Measurements from ENCODE around the gene ZNF80. TPM values are rescaled to one million over a fixed set of nuclear protein-coding genes. Genes with fewer than 3 reads are reported as not detected.

Gene ZNF80
- total RNA-seq, 3 donors from 2014 or later = 0.22 to 0.29 TPM; not detected in 1

- no peak for ATAC-seq
- Mint-ChIP-seq H3K9me3 (no peaks in the 10 kb centered on the region), H3K4me1 (ENCODE audit: low read depth) (peaks cover 65% of the 10 kb centered on the region), H3K4me3 (peak overlapping the region; percentile 26), H3K36me3 (ENCODE audit: insufficient read depth) (no peaks in the 10 kb centered on the region), H3K27me3 (ENCODE audit: low read depth) (no peaks in the 10 kb centered on the region)
- DNase-seq = no peak
These were observed 1.9 kb downstream of the ZNF80 start for GRCh38 chr3:114235431-114235830.

DNA sequence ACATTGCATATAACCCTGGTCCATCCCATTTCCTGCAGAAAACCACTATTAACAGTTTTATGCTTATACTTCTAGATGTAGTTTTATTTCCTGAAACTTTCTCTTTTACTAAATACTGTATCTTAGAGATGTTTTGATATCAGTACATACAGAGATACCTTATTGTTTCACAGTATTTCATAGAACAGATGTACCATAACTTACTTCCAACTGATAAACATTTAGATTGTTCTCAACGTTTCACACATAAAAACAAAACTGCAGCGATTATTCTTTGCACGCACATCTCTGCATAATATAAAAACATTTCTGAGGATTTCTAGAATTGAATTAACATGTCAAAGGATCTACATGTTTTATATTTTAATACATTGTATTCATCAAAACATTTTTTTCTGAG lies 2.6 kb downstream of the ZNF80 start:
- ATAC-seq (peak; percentile 24 to 45), DNase-seq (no peak)
- Mint-ChIP-seq H3K4me3 (peak overlapping the region; percentile 31), H3K4me1 (ENCODE audit: low read depth) (peaks cover 70% of the 10 kb centered on the region), H3K27me3 (ENCODE audit: low read depth) (no peaks in the 10 kb centered on the region), H3K36me3 (ENCODE audit: insufficient read depth) (no peaks in the 10 kb centered on the region), H3K9me3 (no peaks in the 10 kb centered on the region)

DNA sequence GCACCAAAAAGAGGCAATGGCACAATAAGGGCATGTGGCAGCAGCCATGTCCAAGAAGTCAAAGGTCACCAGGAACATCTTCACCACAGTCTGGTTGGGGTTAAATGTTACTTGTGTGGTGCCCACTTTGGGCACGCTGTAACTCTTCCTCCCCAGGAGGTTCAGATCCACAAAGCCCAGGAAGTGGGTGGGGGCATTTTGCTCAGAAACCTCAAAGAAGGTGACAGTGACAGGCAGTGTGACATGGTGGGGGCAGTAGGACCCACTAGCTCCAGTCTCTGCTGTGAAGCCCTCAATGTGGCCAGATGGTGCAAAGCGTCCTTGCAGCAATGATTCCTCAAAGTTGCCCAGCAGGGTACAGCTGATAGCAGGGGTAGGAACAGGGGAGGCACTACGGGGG lies 5.8 kb downstream of the ZNF80 start:
- H3K36me3 Mint-ChIP-seq (ENCODE audit: insufficient read depth) = peaks cover 7% of the 10 kb centered on the region
- peak; percentile 67 to 74 for ATAC-seq
- DNase-seq = peak; percentile 40
- H3K4me3 Mint-ChIP-seq = no peak overlapping the region
- no peaks in the 10 kb centered on the region for H3K9me3 Mint-ChIP-seq
- H3K4me1 Mint-ChIP-seq (ENCODE audit: low read depth) = peaks cover 86% of the 10 kb centered on the region
- H3K27me3 Mint-ChIP-seq (ENCODE audit: low read depth) = no peaks in the 10 kb centered on the region

- Mint-ChIP-seq H3K4me1 (ENCODE audit: low read depth) (peaks cover 81% of the 10 kb centered on the region), H3K4me3 (no peak overlapping the region), H3K36me3 (ENCODE audit: insufficient read depth) (peaks cover 23% of the 10 kb centered on the region), H3K9me3 (peaks cover 15% of the 10 kb centered on the region), H3K27me3 (ENCODE audit: low read depth) (no peaks in the 10 kb centered on the region)
- no peak for ATAC-seq
- no peak for DNase-seq
These were observed 10.3 kb downstream of the ZNF80 start for GRCh38 chr3:114227076-114227475.

DNA sequence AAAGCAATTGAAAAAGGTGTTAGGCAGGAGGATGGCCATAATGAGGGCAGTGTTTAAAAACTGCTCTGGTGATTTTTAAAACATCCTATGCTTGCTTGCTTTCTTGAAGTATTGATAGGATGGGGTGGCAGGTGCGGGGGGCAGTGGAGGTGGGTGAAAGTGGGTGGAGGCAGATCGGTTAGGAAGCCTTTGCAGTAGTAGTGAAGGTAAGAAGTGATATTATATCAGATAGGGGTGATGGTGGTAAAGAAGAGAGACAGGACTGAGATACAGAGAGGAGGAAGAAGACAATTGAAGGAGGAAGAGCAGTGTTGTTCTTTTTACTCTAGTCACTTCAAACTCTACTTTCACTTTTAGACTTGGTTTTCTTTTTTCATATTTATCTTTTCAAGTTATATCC lies 11.1 kb downstream of the ZNF80 start:
- no peak for DNase-seq
- Mint-ChIP-seq H3K4me3 (peak overlapping the region; percentile 57), H3K27me3 (ENCODE audit: low read depth) (no peaks in the 10 kb centered on the region), H3K36me3 (ENCODE audit: insufficient read depth) (peaks cover 23% of the 10 kb centered on the region), H3K9me3 (peaks cover 15% of the 10 kb centered on the region), H3K4me1 (ENCODE audit: low read depth) (peaks cover 73% of the 10 kb centered on the region)
- no peak for ATAC-seq

DNA sequence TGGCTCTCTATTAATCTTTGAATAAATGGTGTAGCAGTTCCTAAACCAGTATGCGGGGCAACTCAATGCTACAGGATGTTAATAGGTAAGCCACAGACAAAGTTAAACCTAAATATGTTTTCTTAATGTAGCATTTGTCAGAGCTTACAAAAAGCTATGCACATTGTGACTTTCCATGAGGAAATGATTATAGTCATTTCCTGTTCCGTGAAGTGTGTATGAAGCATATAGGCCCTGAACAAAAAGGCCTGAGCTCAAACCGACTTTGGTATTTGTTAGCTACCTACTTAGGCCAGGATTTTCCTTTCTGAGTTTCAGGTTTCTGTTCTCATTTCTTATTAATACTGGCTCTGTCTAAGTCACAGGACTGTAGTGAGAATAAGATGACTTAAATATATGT lies 14.2 kb downstream of the ZNF80 start:
- peaks cover 15% of the 10 kb centered on the region for H3K9me3 Mint-ChIP-seq
- DNase-seq (no peak), ATAC-seq (peak; percentile 67 to 76)
- peaks cover 21% of the 10 kb centered on the region for H3K36me3 Mint-ChIP-seq (ENCODE audit: insufficient read depth)
- no peak overlapping the region for H3K4me3 Mint-ChIP-seq
- no peaks in the 10 kb centered on the region for H3K27me3 Mint-ChIP-seq (ENCODE audit: low read depth)
- H3K4me1 Mint-ChIP-seq (ENCODE audit: low read depth) = peaks cover 51% of the 10 kb centered on the region

DNA sequence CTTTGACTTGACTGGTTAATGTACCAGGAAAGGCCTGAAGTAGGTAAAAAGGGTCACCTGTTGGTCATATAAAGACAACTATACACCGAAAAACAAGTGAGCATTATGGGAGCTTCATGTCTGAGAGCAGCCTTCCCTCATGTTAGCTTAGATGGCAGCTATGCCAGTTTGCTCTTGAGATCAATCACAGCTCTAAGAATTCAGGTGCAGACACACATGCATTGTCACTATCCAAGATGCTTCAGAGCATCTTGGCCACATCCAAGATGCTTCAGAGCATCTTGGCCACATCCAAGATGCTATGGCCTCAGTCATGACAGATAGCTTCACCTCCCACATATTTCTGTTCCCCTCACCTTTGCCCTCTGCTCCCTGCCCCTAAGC lies 15.5 kb downstream of the ZNF80 start:
- Mint-ChIP-seq H3K27me3 (ENCODE audit: low read depth) (no peaks in the 10 kb centered on the region), H3K4me1 (ENCODE audit: low read depth) (peaks cover 39% of the 10 kb centered on the region), H3K36me3 (ENCODE audit: insufficient read depth) (peaks cover 19% of the 10 kb centered on the region), H3K4me3 (no peak overlapping the region), H3K9me3 (peaks cover 15% of the 10 kb centered on the region)
- ATAC-seq = peak in 1 of 2 donors; percentile 13
- DNase-seq = no peak

- H3K4me1 Mint-ChIP-seq (ENCODE audit: low read depth) = peaks cover 33% of the 10 kb centered on the region
These were observed 16.1 kb downstream of the ZNF80 start for GRCh38 chr3:114221165-114221880.

GRCh38 chr3:114219741-114220140 lies 17.6 kb downstream of the ZNF80 start:
- Mint-ChIP-seq H3K27me3 (ENCODE audit: low read depth) (no peaks in the 10 kb centered on the region), H3K36me3 (ENCODE audit: insufficient read depth) (peaks cover 6% of the 10 kb centered on the region), H3K4me1 (ENCODE audit: low read depth) (peaks cover 18% of the 10 kb centered on the region), H3K9me3 (peaks cover 8% of the 10 kb centered on the region), H3K4me3 (no peak overlapping the region)
- ATAC-seq (no peak), DNase-seq (no peak)

More at GRCh38 chr3:114221165-114221880, 16.1 kb downstream of the ZNF80 start:
- Mint-ChIP-seq H3K36me3 (ENCODE audit: insufficient read depth) (peaks cover 19% of the 10 kb centered on the region), H3K4me3 (peak overlapping the region; percentile 42), H3K9me3 (peaks cover 15% of the 10 kb centered on the region), H3K27me3 (ENCODE audit: low read depth) (no peaks in the 10 kb centered on the region)
- ATAC-seq (peak; percentile 34 to 39), DNase-seq (peak; percentile 38)

DNA sequence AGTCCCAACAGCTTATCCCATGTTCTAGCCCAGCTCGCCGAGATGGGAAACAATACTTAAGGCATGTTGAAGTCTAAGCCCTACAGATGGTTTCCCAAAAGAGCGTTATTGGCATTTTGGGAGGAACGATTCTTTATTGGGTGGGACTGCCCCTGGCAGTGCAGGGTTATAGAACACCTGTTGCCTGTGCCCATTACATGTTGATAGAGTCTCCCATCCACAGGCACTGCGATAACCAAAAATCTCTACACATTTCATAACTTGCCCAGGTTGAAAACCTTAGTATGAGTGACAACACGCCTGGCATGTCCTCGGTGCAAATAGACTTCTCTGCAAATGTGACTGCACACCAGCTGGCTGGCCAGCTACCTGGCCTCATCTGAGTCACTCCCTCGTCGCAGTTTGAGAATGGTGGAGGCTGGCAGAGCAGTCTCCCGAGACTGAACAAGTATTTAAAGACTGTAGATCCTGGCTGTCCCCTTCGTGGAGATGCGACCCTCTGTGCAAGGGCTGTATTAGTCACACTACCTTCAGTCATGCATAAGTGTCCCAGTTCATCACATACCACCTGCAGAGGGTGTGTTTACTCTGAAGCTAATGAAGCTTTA lies 18.7 kb downstream of the ZNF80 start:
- no peaks in the 10 kb centered on the region for H3K27me3 Mint-ChIP-seq (ENCODE audit: low read depth)
- ATAC-seq (no peak), DNase-seq (no peak)
- H3K36me3 Mint-ChIP-seq (ENCODE audit: insufficient read depth) = peaks cover 5% of the 10 kb centered on the region
- H3K9me3 Mint-ChIP-seq = peaks cover 4% of the 10 kb centered on the region
- no peak overlapping the region for H3K4me3 Mint-ChIP-seq
- peaks cover 8% of the 10 kb centered on the region for H3K4me1 Mint-ChIP-seq (ENCODE audit: low read depth)

DNA sequence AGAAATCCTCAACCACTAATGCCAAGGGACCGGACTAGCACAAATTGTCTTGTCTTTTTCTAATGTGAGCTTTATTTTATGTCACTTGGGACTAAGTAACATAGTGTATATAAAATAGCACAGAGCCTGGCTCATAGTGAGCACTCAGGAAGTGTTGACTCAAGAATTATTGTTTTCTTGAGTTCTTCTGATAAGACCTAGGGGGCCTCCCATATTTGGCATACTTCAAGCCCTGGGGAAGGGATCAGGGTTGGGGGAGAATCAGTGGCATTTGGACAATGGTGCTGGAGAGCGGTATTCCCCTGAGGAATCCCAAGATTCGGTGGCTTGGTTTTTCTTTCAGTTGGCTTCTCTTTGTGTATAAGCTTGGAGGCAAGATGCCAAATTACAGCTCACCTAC lies 19.4 kb downstream of the ZNF80 start:
- Mint-ChIP-seq H3K9me3 (no peaks in the 10 kb centered on the region), H3K27me3 (ENCODE audit: low read depth) (no peaks in the 10 kb centered on the region), H3K36me3 (ENCODE audit: insufficient read depth) (peaks cover 2% of the 10 kb centered on the region), H3K4me3 (no peak overlapping the region), H3K4me1 (ENCODE audit: low read depth) (peaks cover 1% of the 10 kb centered on the region)
- no peak for DNase-seq
- no peak for ATAC-seq

DNA sequence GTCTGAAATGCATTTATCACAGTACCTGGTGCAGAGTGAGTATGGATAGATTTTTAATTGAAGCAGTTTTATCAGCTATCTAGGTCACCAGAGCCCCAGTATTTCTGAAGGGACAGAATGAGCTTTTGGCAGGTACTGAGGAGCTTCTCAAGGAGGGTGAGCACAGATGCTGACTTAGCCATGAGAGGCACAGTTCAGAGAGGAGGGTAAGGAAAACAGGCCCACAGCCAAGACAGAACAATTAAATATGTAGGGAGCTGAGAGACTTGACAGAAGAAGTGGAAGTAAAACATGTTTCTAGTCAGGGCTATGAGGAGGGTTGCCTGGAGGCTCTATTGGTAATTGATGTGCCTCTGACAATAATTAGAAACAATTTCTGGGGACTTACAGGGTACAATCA lies 20.1 kb downstream of the ZNF80 start:
- no peak overlapping the region for H3K4me3 Mint-ChIP-seq

GRCh38 chr3:114216186-114216970 lies 21.0 kb downstream of the ZNF80 start:
- Mint-ChIP-seq H3K27me3 (ENCODE audit: low read depth) (no peaks in the 10 kb centered on the region), H3K36me3 (ENCODE audit: insufficient read depth) (peaks cover 2% of the 10 kb centered on the region), H3K4me3 (no peak overlapping the region), H3K4me1 (ENCODE audit: low read depth) (no peaks in the 10 kb centered on the region), H3K9me3 (no peaks in the 10 kb centered on the region)
- DNase-seq (no peak), ATAC-seq (no peak)

More for the DNA sequence above, 20.1 kb downstream of the ZNF80 start:
- H3K27me3 Mint-ChIP-seq (ENCODE audit: low read depth) = no peaks in the 10 kb centered on the region
- DNase-seq (no peak), ATAC-seq (no peak)
- no peaks in the 10 kb centered on the region for H3K9me3 Mint-ChIP-seq
- H3K36me3 Mint-ChIP-seq (ENCODE audit: insufficient read depth) = peaks cover 2% of the 10 kb centered on the region
- H3K4me1 Mint-ChIP-seq (ENCODE audit: low read depth) = no peaks in the 10 kb centered on the region

- Mint-ChIP-seq H3K4me1 (ENCODE audit: low read depth) (no peaks in the 10 kb centered on the region), H3K9me3 (no peaks in the 10 kb centered on the region), H3K27me3 (ENCODE audit: low read depth) (no peaks in the 10 kb centered on the region), H3K4me3 (no peak overlapping the region), H3K36me3 (ENCODE audit: insufficient read depth) (peaks cover 2% of the 10 kb centered on the region)
- peak; percentile 42 to 44 for ATAC-seq
- DNase-seq = no peak
These were observed 22.6 kb downstream of the ZNF80 start for GRCh38 chr3:114214542-114215341.

Data from activated T-cell treated with anti-CD3 and anti-CD28 coated beads, Interleukin-2, amount 50 U/mL, for 4 hours (primary cell).